Spleen (tissue), 11 donors: ENCODE results near the gene RNF224. TPM values are rescaled to one million over a fixed set of nuclear protein-coding genes. Genes with fewer than 3 reads are reported as not detected.

Source experiments
- DNase-seq: peaks from one replicate; pipeline ENCODE4 v3.0.0-alpha.2; 2020
- H3K27ac ChIP-seq, 8 donors: fragments of 200-600 bp; sonication (generic) in 7 of 8; 1 replicate in 4 of 8; 2 replicates in 4 of 8; pipeline versions ENCODE4 v1.5.0 to v1.8.0; 2016 to 2021; ENCODE audit warnings: inconsistent platforms in 4 of 8, mild to moderate bottlenecking in 4 of 8, moderate library complexity in 1 of 8
- H3K27me3 ChIP-seq, 7 donors: fragments of 200-600 bp; sonication (generic) in 6 of 7; replicated peaks in 1 of 7; 1 replicate in 4 of 7; 2 replicates in 3 of 7; pipeline versions ENCODE4 v1.5.0 to v1.8.0; 2016 to 2021; ENCODE audit warnings: inconsistent platforms in 3 of 7, mild to moderate bottlenecking in 1 of 7
- H3K36me3 ChIP-seq, 6 donors: fragments of 200-600 bp; sonication (generic) in 5 of 6; 1 replicate in 4 of 6; 2 replicates in 2 of 6; pipeline versions ENCODE4 v1.5.0 to v1.8.0; 2016 to 2021; ENCODE audit warnings: inconsistent platforms in 2 of 6
- H3K4me1 ChIP-seq, 6 donors: fragments of 200-600 bp; sonication (generic) in 5 of 6; 1 replicate in 3 of 6; 2 replicates in 3 of 6; pipeline versions ENCODE4 v1.5.0 to v1.8.0; 2016 to 2021; ENCODE audit warnings: inconsistent platforms in 3 of 6
- H3K4me3 ChIP-seq, 8 donors: fragments of 200-600 bp; sonication (generic) in 7 of 8; 1 replicate in 4 of 8; 2 replicates in 4 of 8; pipeline versions ENCODE4 v1.5.0 to v1.8.0; 2016 to 2021; ENCODE audit warnings: inconsistent platforms in 4 of 8, mild to moderate bottlenecking in 4 of 8, moderate library complexity in 2 of 8
- H3K9me3 ChIP-seq, 8 donors: fragments of 200-600 bp; sonication (generic) in 7 of 8; 1 replicate in 4 of 8; 2 replicates in 4 of 8; pipeline versions ENCODE4 v1.5.0 to v1.8.0; 2016 to 2021; ENCODE audit warnings: inconsistent platforms in 4 of 8
- POLR2A ChIP-seq, 3 donors: fragments of 450-650 bp; IDR thresholded peaks; one replicate each; pipeline ENCODE4 v1.5.1; 2017; ENCODE audit warnings: antibody characterized with exemption in 3 of 3, mild to moderate bottlenecking in 1 of 3
- POLR2AphosphoS5 ChIP-seq, 3 donors: sonication (generic); formaldehyde crosslinking; IDR thresholded peaks; one replicate each; pipeline ENCODE4 v1.5.1; 2017; ENCODE audit warnings: antibody characterized with exemption in 3 of 3
- WGBS, 5 donors: extraction: QIAGEN DNeasy Blood & Tissue Kit in 3 of 5; methylation state at CpG; one replicate each; pipeline versions ENCODE4 v1.1.5 to v1.1.7; 2013 to 2018; 5-methylcytosine and 5-hydroxymethylcytosine counted together
- intact Hi-C: fragments of 100-400 bp; cut with DNase I; formaldehyde crosslinking; loops from one replicate; pipeline ENCODE4 v1.15.0; 2023; ENCODE audit warnings: low total_unique reads
- polyA plus RNA-seq, 3 donors: library from polyadenylated mRNA; stranded (reverse); fragments of 200-250 nt; gene quantifications; one replicate each; pipeline ENCODE4 v1.2.1, GENCODE V29; 2013
- total RNA-seq, 7 donors: library from RNA; depleted of rRNA in 3 of 7; stranded (reverse); fragments of >200 nt in 3 of 7; fragmentation: NEBNext Ultra II Directional in 4 of 7; extraction: Animal tissue kit (Norgen Biotek cat#: 25700) in 4 of 7; gene quantifications; one replicate each; pipeline versions ENCODE4 v1.1.0 to v1.2.1, GENCODE V29; 2016 to 2021
- TF ChIP-seq, protein P1 (sequence below), 11 experiments: fragments of 200-600 bp in 7 of 11; fragments of 450-650 bp in 4 of 11; sonication (generic) in 4 of 11; IDR thresholded peaks in 8 of 11; conservative IDR thresholded peaks in 3 of 11; 1 replicate in 7 of 11; 2 replicates in 4 of 11; pipeline versions ENCODE4 v1.4.0 to v1.8.0; 2016 to 2021; ENCODE audit warnings: antibody characterized with exemption in 11 of 11, inconsistent platforms in 4 of 11, mild to moderate bottlenecking in 1 of 11
- donor health status: healthy with polysubstance abuse.
- donor health status: DM: no; HTN: no; CAD: no; lungs with moderate emphysema.
- donor health status: DM: no; HTN: no; CAD: no.
- donor health status: Bipolar disorder and iron deficiency.
- donor health status: healthy.
- donor health status: DM: no; HTN: no; CAD: no.
- donor health status: DM: yes; HTN: yes; CAD: no.

RNF224 gene
- total and polyA plus RNA-seq, 10 donors, result not detected

DNA sequence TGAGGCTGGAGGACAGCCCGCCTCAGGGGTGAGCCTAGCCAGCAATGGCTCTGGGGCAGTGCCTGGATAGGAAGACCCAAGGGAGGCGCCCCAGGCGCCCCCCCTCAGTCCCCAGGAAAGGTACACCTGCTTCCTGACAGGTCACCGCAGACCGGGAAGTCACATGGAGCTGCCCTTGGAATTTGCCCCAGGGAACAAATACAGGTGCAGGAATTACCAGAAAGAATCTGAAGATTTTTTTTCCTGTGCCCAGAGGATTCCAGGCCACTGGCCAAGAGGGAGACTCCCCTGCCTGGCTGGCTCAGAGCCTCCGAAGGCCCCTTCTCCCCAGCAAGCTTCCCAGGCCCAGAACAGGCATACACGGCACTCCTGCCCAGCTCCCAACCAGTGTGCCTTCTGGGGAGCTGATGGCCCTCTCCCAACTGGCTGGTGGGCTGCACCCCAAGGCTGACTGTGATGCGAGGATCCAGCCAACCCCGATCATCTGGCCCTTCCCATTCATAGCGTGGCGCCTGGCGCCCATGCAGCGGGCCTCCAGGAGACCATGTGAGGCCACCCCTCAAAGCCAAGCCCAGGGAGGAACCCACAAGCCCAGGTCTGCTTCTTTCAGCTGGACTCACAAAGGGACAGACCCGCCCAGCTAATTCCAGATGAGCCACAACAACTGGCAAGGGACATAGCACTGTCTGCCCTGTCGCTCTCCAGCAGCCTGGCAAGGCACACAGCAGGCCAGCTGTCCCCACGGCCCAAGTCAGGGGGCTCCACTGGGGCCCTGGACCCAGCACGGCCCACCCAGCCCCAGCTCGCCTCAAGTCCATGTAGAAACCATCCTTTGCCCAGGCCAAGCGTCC is 29.0 kb upstream of the RNF224 start:
- Histone ChIP-seq H3K36me3 (no peaks in the 10 kb centered on the region), H3K4me3 (peak overlapping the region in 1 of 8 donors; percentile 78), H3K27ac (no peak overlapping the region), H3K27me3 (peaks cover 0 to 9% (median 0%) of the 10 kb centered on the region in 7 donors), H3K9me3 (no peaks in the 10 kb centered on the region), H3K4me1 (peaks cover 19 to 74% (median 49%) of the 10 kb centered on the region in 6 donors)
- DNase-seq, result no peak
- 79 to 94% (median 84%) methylated on average over 13 to 19 of the region's 19 CpGs for WGBS, 5 donors
- no peak for TF ChIP-seq POLR2AphosphoS5 (IDR thresholded peaks at IDR 0.05)
- no peak for TF ChIP-seq POLR2A (IDR thresholded peaks at IDR 0.05)
- TF ChIP-seq, protein P1, sequence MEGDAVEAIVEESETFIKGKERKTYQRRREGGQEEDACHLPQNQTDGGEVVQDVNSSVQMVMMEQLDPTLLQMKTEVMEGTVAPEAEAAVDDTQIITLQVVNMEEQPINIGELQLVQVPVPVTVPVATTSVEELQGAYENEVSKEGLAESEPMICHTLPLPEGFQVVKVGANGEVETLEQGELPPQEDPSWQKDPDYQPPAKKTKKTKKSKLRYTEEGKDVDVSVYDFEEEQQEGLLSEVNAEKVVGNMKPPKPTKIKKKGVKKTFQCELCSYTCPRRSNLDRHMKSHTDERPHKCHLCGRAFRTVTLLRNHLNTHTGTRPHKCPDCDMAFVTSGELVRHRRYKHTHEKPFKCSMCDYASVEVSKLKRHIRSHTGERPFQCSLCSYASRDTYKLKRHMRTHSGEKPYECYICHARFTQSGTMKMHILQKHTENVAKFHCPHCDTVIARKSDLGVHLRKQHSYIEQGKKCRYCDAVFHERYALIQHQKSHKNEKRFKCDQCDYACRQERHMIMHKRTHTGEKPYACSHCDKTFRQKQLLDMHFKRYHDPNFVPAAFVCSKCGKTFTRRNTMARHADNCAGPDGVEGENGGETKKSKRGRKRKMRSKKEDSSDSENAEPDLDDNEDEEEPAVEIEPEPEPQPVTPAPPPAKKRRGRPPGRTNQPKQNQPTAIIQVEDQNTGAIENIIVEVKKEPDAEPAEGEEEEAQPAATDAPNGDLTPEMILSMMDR (IDR thresholded peaks at IDR 0.05 in 8 of 11, conservative IDR thresholded peaks at IDR 0.05 in 3 of 11), result no peak
- intact Hi-C loops, result no loop called here

- peak overlapping the region in 2 of 8 donors; percentile 58 to 78 for H3K4me3 ChIP-seq
- peaks cover 25 to 79% (median 55%) of the 10 kb centered on the region in 6 donors for H3K4me1 ChIP-seq
- TF ChIP-seq, protein P1 (IDR thresholded peaks at IDR 0.05 in 8 of 11, conservative IDR thresholded peaks at IDR 0.05 in 3 of 11), result no peak
- peak in 1 of 3 donors; percentile 7 for TF ChIP-seq POLR2AphosphoS5 (IDR thresholded peaks at IDR 0.05)
- H3K36me3 ChIP-seq, result no peaks in the 10 kb centered on the region
- intact Hi-C loops, result no loop called here
- WGBS, 5 donors, result 83 to 100% (median 86%) methylated on average over 1 to 11 of the region's 11 CpGs
- no peak overlapping the region for H3K27ac ChIP-seq
- H3K27me3 ChIP-seq, result peaks cover 0 to 9% (median 0%) of the 10 kb centered on the region in 7 donors
- H3K9me3 ChIP-seq, result no peaks in the 10 kb centered on the region
- no peak for DNase-seq
Measured at GRCh38 chr9:137198902-137199283, 28.4 kb upstream of the RNF224 start.

DNA sequence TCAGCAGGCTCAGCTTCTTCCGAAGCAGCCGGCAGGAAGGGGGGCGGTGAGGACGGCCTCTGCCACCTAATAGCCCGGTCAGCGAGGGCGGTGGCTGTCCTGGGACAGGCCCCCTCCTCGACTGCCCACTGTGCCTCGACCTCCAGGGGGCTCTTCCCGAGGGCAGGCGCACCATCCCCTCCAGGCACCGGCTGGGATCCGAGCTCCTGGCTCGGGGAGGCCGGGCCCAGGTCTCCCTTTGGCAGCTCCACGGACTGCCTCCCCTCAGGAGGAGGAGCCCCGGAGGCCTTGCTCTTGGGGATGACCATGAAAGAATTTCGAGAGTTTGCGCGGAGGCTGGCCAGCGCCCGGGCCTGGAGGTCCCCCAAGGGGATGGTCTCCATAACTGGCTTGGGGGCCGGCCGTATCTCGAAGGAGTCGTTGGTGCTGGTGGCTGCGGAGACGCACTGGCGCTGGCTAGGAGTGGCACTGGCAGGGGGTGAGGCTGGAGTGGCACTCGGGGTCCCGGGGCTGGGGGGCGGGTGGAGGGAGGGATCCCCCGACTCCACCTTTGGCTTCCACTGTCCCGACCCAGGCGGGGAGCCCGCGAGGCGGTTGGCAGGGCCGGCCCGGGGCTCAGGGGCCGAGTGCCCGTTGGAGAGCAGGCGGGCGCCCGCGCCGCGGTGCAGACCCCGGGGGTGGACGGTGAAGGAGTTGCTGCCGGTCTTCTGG is 27.7 kb upstream of the RNF224 start:
- Histone ChIP-seq H3K27ac (peak overlapping the region in 1 of 8 donors; percentile 21), H3K4me3 (peak overlapping the region in 7 of 8 donors; percentile 24 to 78 (median 58)), H3K9me3 (no peaks in the 10 kb centered on the region), H3K27me3 (peaks cover 0 to 9% (median 0%) of the 10 kb centered on the region in 7 donors), H3K36me3 (no peaks in the 10 kb centered on the region), H3K4me1 (peaks cover 32 to 82% (median 62%) of the 10 kb centered on the region in 6 donors)
- intact Hi-C loops, result no loop called here
- WGBS, 5 donors, result 25 to 39% (median 26%) methylated on average over 18 to 51 of the region's 51 CpGs
- TF ChIP-seq POLR2AphosphoS5 (IDR thresholded peaks at IDR 0.05), result no peak
- TF ChIP-seq, protein P1 (IDR thresholded peaks at IDR 0.05 in 8 of 11, conservative IDR thresholded peaks at IDR 0.05 in 3 of 11), result no peak
- TF ChIP-seq POLR2A (IDR thresholded peaks at IDR 0.05), result no peak
- DNase-seq, result peak; percentile 86
